ENCODE results near the gene OPHN1.

- TF ChIP-seq, protein P1, sequence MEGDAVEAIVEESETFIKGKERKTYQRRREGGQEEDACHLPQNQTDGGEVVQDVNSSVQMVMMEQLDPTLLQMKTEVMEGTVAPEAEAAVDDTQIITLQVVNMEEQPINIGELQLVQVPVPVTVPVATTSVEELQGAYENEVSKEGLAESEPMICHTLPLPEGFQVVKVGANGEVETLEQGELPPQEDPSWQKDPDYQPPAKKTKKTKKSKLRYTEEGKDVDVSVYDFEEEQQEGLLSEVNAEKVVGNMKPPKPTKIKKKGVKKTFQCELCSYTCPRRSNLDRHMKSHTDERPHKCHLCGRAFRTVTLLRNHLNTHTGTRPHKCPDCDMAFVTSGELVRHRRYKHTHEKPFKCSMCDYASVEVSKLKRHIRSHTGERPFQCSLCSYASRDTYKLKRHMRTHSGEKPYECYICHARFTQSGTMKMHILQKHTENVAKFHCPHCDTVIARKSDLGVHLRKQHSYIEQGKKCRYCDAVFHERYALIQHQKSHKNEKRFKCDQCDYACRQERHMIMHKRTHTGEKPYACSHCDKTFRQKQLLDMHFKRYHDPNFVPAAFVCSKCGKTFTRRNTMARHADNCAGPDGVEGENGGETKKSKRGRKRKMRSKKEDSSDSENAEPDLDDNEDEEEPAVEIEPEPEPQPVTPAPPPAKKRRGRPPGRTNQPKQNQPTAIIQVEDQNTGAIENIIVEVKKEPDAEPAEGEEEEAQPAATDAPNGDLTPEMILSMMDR (IDR thresholded peaks at IDR 0.05): no peak
- TF ChIP-seq EP300 (IDR thresholded peaks at IDR 0.05) (no peak), POLR2AphosphoS5 (IDR thresholded peaks at IDR 0.05) (no peak)
Measured at GRCh38 chrX:68199062-68199848, 234.0 kb downstream of the OPHN1 start.
